ENCODE measurements around the gene CLEC3B. TPM values are rescaled to one million over a fixed set of nuclear protein-coding genes. Genes with fewer than 3 reads are reported as not detected.

Gene CLEC3B
- total RNA-seq, 2 donors from 2014 or later = 0.99 TPM; not detected in 1

- no peaks in the 10 kb centered on the region for H3K36me3 Mint-ChIP-seq (ENCODE audit: low read depth)
- H3K27me3 Mint-ChIP-seq = peaks cover 28% of the 10 kb centered on the region
- ATAC-seq (no peak), DNase-seq (no peak)
- no peak overlapping the region for H3K27ac Mint-ChIP-seq
- no peaks in the 10 kb centered on the region for H3K9me3 ChIP-seq (ENCODE audit: control insufficient read depth, low read length, poor library complexity, severe bottlenecking)
- no peak overlapping the region for H3K4me3 Mint-ChIP-seq
- peaks cover 10% of the 10 kb centered on the region for H3K4me1 Mint-ChIP-seq
These were observed 28.2 kb downstream of the CLEC3B start for GRCh38 chr3:45054196-45054857.

GRCh38 chr3:45055032-45055410, 28.9 kb downstream of the CLEC3B start:
- no peak for ATAC-seq
- DNase-seq = no peak
- H3K9me3 ChIP-seq (ENCODE audit: control insufficient read depth, low read length, poor library complexity, severe bottlenecking) = no peaks in the 10 kb centered on the region
- Mint-ChIP-seq H3K4me3 (no peak overlapping the region), H3K27me3 (peaks cover 21% of the 10 kb centered on the region), H3K36me3 (ENCODE audit: low read depth) (no peaks in the 10 kb centered on the region), H3K4me1 (peaks cover 10% of the 10 kb centered on the region), H3K27ac (no peak overlapping the region)

- Mint-ChIP-seq H3K27me3 (peaks cover 17% of the 10 kb centered on the region), H3K27ac (no peak overlapping the region)
- H3K9me3 ChIP-seq (ENCODE audit: control insufficient read depth, low read length, poor library complexity, severe bottlenecking) = no peaks in the 10 kb centered on the region
These were observed 29.5 kb downstream of the CLEC3B start for GRCh38 chr3:45055411-45056143.

GRCh38 chr3:45056608-45057301, 30.7 kb downstream of the CLEC3B start:
- H3K4me1 Mint-ChIP-seq = peaks cover 10% of the 10 kb centered on the region
- no peaks in the 10 kb centered on the region for H3K36me3 Mint-ChIP-seq (ENCODE audit: low read depth)
- peaks cover 11% of the 10 kb centered on the region for H3K27me3 Mint-ChIP-seq
- H3K27ac Mint-ChIP-seq = no peak overlapping the region
- no peaks in the 10 kb centered on the region for H3K9me3 ChIP-seq (ENCODE audit: control insufficient read depth, low read length, poor library complexity, severe bottlenecking)
- ATAC-seq (no peak), DNase-seq (no peak)
- H3K4me3 Mint-ChIP-seq = no peak overlapping the region

More at GRCh38 chr3:45055411-45056143, 29.5 kb downstream of the CLEC3B start:
- no peak for ATAC-seq
- peaks cover 10% of the 10 kb centered on the region for H3K4me1 Mint-ChIP-seq
- H3K36me3 Mint-ChIP-seq (ENCODE audit: low read depth) = no peaks in the 10 kb centered on the region
- H3K4me3 Mint-ChIP-seq = no peak overlapping the region
- no peak for DNase-seq

GRCh38 chr3:45057557-45057956, 31.5 kb downstream of the CLEC3B start:
- no peak for ATAC-seq
- no peaks in the 10 kb centered on the region for H3K9me3 ChIP-seq (ENCODE audit: control insufficient read depth, low read length, poor library complexity, severe bottlenecking)
- H3K27me3 Mint-ChIP-seq = peaks cover 11% of the 10 kb centered on the region
- DNase-seq = no peak
- H3K4me3 Mint-ChIP-seq = no peak overlapping the region
- H3K27ac Mint-ChIP-seq = peak overlapping the region; percentile 1
- H3K36me3 Mint-ChIP-seq (ENCODE audit: low read depth) = peaks cover 2% of the 10 kb centered on the region
- H3K4me1 Mint-ChIP-seq = peaks cover 12% of the 10 kb centered on the region

GRCh38 chr3:45059132-45059531, 33.0 kb downstream of the CLEC3B start:
- DNase-seq (no peak), ATAC-seq (no peak)
- peaks cover 2% of the 10 kb centered on the region for H3K36me3 Mint-ChIP-seq (ENCODE audit: low read depth)
- no peak overlapping the region for H3K27ac Mint-ChIP-seq
- H3K4me1 Mint-ChIP-seq = peaks cover 5% of the 10 kb centered on the region
- no peaks in the 10 kb centered on the region for H3K9me3 ChIP-seq (ENCODE audit: control insufficient read depth, low read length, poor library complexity, severe bottlenecking)
- H3K27me3 Mint-ChIP-seq = peaks cover 5% of the 10 kb centered on the region
- H3K4me3 Mint-ChIP-seq = no peak overlapping the region

GRCh38 chr3:45060165-45060892, 34.2 kb downstream of the CLEC3B start:
- H3K27me3 Mint-ChIP-seq = peaks cover 5% of the 10 kb centered on the region
- H3K4me1 Mint-ChIP-seq = peaks cover 12% of the 10 kb centered on the region
- peaks cover 2% of the 10 kb centered on the region for H3K36me3 Mint-ChIP-seq (ENCODE audit: low read depth)
- H3K27ac Mint-ChIP-seq = no peak overlapping the region
- H3K9me3 ChIP-seq (ENCODE audit: control insufficient read depth, low read length, poor library complexity, severe bottlenecking) = no peaks in the 10 kb centered on the region
- ATAC-seq (no peak), DNase-seq (no peak)
- no peak overlapping the region for H3K4me3 Mint-ChIP-seq

- H3K27ac Mint-ChIP-seq = no peak overlapping the region
- DNase-seq = no peak
- no peak for ATAC-seq
- no peaks in the 10 kb centered on the region for H3K9me3 ChIP-seq (ENCODE audit: control insufficient read depth, low read length, poor library complexity, severe bottlenecking)
- no peaks in the 10 kb centered on the region for H3K27me3 Mint-ChIP-seq
- H3K4me3 Mint-ChIP-seq = no peak overlapping the region
- peaks cover 17% of the 10 kb centered on the region for H3K4me1 Mint-ChIP-seq
- H3K36me3 Mint-ChIP-seq (ENCODE audit: low read depth) = peaks cover 2% of the 10 kb centered on the region
These were observed 36.6 kb downstream of the CLEC3B start for GRCh38 chr3:45062697-45063070.

- no peak overlapping the region for H3K27ac Mint-ChIP-seq
- H3K4me3 Mint-ChIP-seq = peak overlapping the region; percentile 83
These were observed 38.6 kb downstream of the CLEC3B start for GRCh38 chr3:45064512-45065372.

GRCh38 chr3:45065373-45065720, 39.2 kb downstream of the CLEC3B start:
- no peak overlapping the region for H3K27ac Mint-ChIP-seq
- peak overlapping the region; percentile 83 for H3K4me3 Mint-ChIP-seq

More at GRCh38 chr3:45064512-45065372, 38.6 kb downstream of the CLEC3B start:
- ATAC-seq (peak; percentile 44), DNase-seq (no peak)
- Mint-ChIP-seq H3K36me3 (ENCODE audit: low read depth) (peaks cover 2% of the 10 kb centered on the region), H3K27me3 (peaks cover 12% of the 10 kb centered on the region), H3K4me1 (peaks cover 17% of the 10 kb centered on the region)
- no peaks in the 10 kb centered on the region for H3K9me3 ChIP-seq (ENCODE audit: control insufficient read depth, low read length, poor library complexity, severe bottlenecking)

GRCh38 chr3:45066109-45066801, 40.2 kb downstream of the CLEC3B start:
- Mint-ChIP-seq H3K27me3 (peaks cover 12% of the 10 kb centered on the region), H3K36me3 (ENCODE audit: low read depth) (peaks cover 2% of the 10 kb centered on the region), H3K4me1 (peaks cover 17% of the 10 kb centered on the region), H3K27ac (no peak overlapping the region), H3K4me3 (no peak overlapping the region)
- no peak for ATAC-seq
- H3K9me3 ChIP-seq (ENCODE audit: control insufficient read depth, low read length, poor library complexity, severe bottlenecking) = no peaks in the 10 kb centered on the region
- no peak for DNase-seq

More at GRCh38 chr3:45065373-45065720, 39.2 kb downstream of the CLEC3B start:
- DNase-seq = no peak
- H3K9me3 ChIP-seq (ENCODE audit: control insufficient read depth, low read length, poor library complexity, severe bottlenecking) = no peaks in the 10 kb centered on the region
- peaks cover 2% of the 10 kb centered on the region for H3K36me3 Mint-ChIP-seq (ENCODE audit: low read depth)
- peaks cover 12% of the 10 kb centered on the region for H3K27me3 Mint-ChIP-seq
- ATAC-seq = no peak
- peaks cover 17% of the 10 kb centered on the region for H3K4me1 Mint-ChIP-seq

GRCh38 chr3:45067486-45067885, 41.4 kb downstream of the CLEC3B start:
- no peak for DNase-seq
- H3K4me1 Mint-ChIP-seq = peaks cover 15% of the 10 kb centered on the region
- H3K9me3 ChIP-seq (ENCODE audit: control insufficient read depth, low read length, poor library complexity, severe bottlenecking) = no peaks in the 10 kb centered on the region
- H3K36me3 Mint-ChIP-seq (ENCODE audit: low read depth) = no peaks in the 10 kb centered on the region
- no peak overlapping the region for H3K27ac Mint-ChIP-seq
- no peak for ATAC-seq
- H3K4me3 Mint-ChIP-seq = no peak overlapping the region
- H3K27me3 Mint-ChIP-seq = peaks cover 12% of the 10 kb centered on the region
